Measurements from ENCODE around the gene SARDH. TPM values are rescaled to one million over a fixed set of nuclear protein-coding genes. Genes with fewer than 3 reads are reported as not detected.

SARDH gene
- total RNA-seq, 6 experiments from 2014 or later: 67.3 to 183 (median 101) TPM

DNA sequence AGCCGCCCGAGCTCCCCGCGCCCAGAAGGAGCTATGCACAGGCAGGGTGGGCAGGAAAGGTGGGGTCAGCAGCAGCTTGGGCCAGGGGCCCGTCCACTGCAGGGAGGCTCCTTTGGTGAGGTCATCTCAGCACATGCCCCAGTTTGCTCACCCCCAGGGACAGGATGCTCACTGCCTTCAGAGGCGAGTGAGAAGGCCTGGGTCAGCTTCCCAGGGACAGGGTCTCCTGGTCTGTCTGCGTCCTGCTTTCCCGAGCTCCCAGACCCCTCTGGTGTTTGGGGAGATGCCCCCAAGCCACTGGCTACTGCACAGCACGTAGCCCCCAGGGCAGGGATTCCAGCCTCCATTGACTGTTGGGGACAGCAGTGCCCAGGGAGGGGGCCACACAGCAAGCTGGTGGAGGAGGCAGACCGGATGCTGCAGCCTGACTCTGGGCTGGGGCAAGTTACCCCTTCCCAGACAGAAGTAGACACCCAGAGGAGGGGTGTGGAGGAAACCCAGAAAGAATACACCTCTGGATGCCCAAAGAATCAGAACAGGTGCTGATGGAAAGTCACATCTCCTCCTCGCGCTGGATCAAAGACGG lies 581 bp upstream of the SARDH start:
- H3K4me1 ChIP-seq: peaks cover 0 to 67% (median 17%) of the 10 kb centered on the region in 4 donors
- H3K4me3 ChIP-seq: peak overlapping the region; percentile 34 to 79 (median 77)

DNA sequence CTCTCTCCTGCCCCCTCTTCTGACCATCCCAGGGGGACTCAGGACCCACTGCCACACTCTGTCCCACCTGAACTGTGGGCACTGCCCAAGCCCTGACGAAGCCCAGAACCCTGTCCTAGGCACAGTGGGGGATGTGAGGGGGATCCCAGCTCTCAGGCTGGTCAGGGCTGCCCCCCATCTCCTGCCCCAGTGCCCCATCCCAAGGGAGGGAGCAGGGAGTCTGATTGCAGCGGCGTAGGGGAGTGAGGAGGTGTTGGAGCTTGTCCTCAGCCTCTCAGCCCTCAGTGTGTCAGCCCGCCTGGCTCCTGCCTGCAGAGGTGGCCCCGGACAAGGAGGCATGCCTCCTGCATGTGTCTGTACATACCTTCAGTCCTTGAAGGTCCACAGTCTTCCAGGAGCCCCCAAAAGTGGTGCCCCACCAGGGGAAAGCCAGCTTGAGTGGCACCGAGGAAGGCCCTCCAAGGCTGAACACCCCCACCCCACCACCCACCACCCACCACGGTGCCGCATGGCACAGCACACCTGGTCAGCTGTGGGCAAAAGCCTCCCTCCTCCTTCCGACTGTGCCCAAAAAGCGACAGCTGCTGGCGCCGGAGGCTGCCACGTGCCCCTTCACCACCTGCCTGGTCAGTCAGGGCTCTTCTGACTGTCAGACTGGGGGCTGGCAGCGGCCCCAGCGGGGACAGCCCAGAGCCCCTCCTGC lies 930 bp downstream of the SARDH start:
- H3K4me1 ChIP-seq: peaks cover 0 to 52% (median 15%) of the 10 kb centered on the region in 4 donors
- H3K27ac ChIP-seq: peak overlapping the region in 2 of 3 donors; percentile 15 to 29
- no peaks in the 10 kb centered on the region for H3K9me3 ChIP-seq
- H3K36me3 ChIP-seq: no peaks in the 10 kb centered on the region
- intact Hi-C loops (cut with DNase I): loop anchor here in 1 of 2 donors (10.0 kb wide), 1 partner anchor 212 kb away; the partner anchor contains the start of gene MYMK
- TF ChIP-seq POLR2A (IDR thresholded peaks at IDR 0.05): no peak
- TF ChIP-seq, protein P1, sequence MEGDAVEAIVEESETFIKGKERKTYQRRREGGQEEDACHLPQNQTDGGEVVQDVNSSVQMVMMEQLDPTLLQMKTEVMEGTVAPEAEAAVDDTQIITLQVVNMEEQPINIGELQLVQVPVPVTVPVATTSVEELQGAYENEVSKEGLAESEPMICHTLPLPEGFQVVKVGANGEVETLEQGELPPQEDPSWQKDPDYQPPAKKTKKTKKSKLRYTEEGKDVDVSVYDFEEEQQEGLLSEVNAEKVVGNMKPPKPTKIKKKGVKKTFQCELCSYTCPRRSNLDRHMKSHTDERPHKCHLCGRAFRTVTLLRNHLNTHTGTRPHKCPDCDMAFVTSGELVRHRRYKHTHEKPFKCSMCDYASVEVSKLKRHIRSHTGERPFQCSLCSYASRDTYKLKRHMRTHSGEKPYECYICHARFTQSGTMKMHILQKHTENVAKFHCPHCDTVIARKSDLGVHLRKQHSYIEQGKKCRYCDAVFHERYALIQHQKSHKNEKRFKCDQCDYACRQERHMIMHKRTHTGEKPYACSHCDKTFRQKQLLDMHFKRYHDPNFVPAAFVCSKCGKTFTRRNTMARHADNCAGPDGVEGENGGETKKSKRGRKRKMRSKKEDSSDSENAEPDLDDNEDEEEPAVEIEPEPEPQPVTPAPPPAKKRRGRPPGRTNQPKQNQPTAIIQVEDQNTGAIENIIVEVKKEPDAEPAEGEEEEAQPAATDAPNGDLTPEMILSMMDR (IDR thresholded peaks at IDR 0.05): no peak
- peak overlapping the region; percentile 34 to 79 (median 77) for H3K4me3 ChIP-seq
- DNase-seq: peak in 2 of 3 donors; percentile 69 to 70
- H3K27me3 ChIP-seq: no peaks in the 10 kb centered on the region
- 0% methylated on average over 1 of the region's 15 CpGs for WGBS (ENCODE audit: insufficient coverage, low coverage, low lambda C conversion rate, missing lambda C conversion rate)
- peak; percentile 1 to 7 (median 4) for ATAC-seq

More for the DNA sequence above, 581 bp upstream of the SARDH start:
- no peaks in the 10 kb centered on the region for H3K27me3 ChIP-seq
- no peaks in the 10 kb centered on the region for H3K36me3 ChIP-seq
- no peaks in the 10 kb centered on the region for H3K9me3 ChIP-seq
- ATAC-seq (peak; percentile 0 to 5 (median 1)), DNase-seq (no peak)
- WGBS (ENCODE audit: insufficient coverage, low coverage, low lambda C conversion rate, missing lambda C conversion rate): 63% methylated on average over 3 of the region's 13 CpGs
- H3K27ac ChIP-seq: peak overlapping the region in 2 of 3 donors; percentile 83 to 91
- TF ChIP-seq POLR2A (IDR thresholded peaks at IDR 0.05): no peak
- TF ChIP-seq, protein P1 (IDR thresholded peaks at IDR 0.05): no peak
- intact Hi-C loops (cut with DNase I): loop anchor here in 1 of 2 donors (10.0 kb wide), 1 partner anchor 214 kb away; the partner anchor contains the start of gene MYMK

DNA sequence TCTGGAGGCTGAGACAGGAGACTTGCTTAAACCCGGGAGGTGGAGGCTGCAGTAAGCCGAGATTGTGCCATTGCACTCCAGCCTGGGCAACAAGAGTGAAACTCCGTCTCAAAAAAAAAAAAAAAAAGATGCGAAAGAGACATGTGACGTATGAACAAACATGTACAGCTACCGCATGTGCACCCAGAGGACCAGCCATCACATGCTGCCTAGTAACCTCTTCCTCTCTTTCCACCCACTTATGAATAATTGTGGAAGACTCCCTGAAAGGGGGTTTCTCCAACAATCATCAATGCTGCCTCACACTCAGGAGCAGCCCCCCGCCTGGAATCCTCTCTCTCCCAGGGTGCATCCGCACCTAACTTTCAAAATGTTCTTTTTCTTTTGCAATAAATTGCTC lies 2.2 kb downstream of the SARDH start:
- Histone ChIP-seq H3K9me3 (no peaks in the 10 kb centered on the region), H3K36me3 (peaks cover 0 to 7% (median 0%) of the 10 kb centered on the region in 4 donors), H3K27ac (no peak overlapping the region), H3K4me3 (no peak overlapping the region), H3K27me3 (no peaks in the 10 kb centered on the region), H3K4me1 (peaks cover 0 to 40% (median 9%) of the 10 kb centered on the region in 4 donors)
- ATAC-seq (no peak), DNase-seq (peak in 1 of 3 donors; percentile 14)
- WGBS (ENCODE audit: insufficient coverage, low coverage, low lambda C conversion rate, missing lambda C conversion rate): 62% methylated on average over 6 of the region's 8 CpGs
- TF ChIP-seq, protein P1 (IDR thresholded peaks at IDR 0.05): no peak
- no peak for TF ChIP-seq POLR2A (IDR thresholded peaks at IDR 0.05)
- intact Hi-C loops (cut with DNase I): loop anchor here in 1 of 2 donors (10.0 kb wide), 1 partner anchor 211 kb away; the partner anchor contains the start of gene MYMK

DNA sequence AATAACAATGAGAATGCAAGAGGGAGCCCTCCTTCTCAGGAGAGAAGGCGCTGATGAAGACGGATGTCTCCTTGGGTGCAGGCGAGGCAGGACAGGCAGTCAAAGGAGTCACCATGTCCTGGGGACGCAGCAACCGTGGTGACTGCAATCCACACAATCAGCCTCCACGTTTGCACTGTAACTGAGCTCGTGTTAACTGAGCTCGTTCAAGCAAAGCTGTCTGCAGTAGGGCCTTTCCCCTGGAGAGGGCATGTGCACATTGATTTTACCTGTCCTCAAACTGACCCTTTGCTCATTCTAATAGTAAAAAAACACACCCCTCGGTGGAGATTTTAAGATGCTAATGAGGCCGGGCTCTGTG lies 2.8 kb downstream of the SARDH start:
- DNase-seq (peak in 1 of 3 donors; percentile 37), ATAC-seq (no peak)
- intact Hi-C loops (cut with DNase I): loop anchor here in 1 of 2 donors (10.0 kb wide), 1 partner anchor 211 kb away; the partner anchor contains the start of gene MYMK
- TF ChIP-seq POLR2A (IDR thresholded peaks at IDR 0.05): no peak
- TF ChIP-seq, protein P1 (IDR thresholded peaks at IDR 0.05): no peak
- H3K4me3 ChIP-seq: no peak overlapping the region
- no peaks in the 10 kb centered on the region for H3K27me3 ChIP-seq
- peaks cover 0 to 7% (median under 1%) of the 10 kb centered on the region in 4 donors for H3K36me3 ChIP-seq
- 20% methylated on average over 6 of the region's 10 CpGs for WGBS (ENCODE audit: insufficient coverage, low coverage, low lambda C conversion rate, missing lambda C conversion rate)
- peaks cover 0 to 35% (median 7%) of the 10 kb centered on the region in 4 donors for H3K4me1 ChIP-seq
- H3K27ac ChIP-seq: no peak overlapping the region
- no peaks in the 10 kb centered on the region for H3K9me3 ChIP-seq

All from right lobe of liver (tissue), 6 donors.